Left hindlimb (tissue), 1 donor: ENCODE data around the gene DUSP10.

ENCODE experiments used
- DNase-seq: peaks from one replicate; pipeline ENCODE4 v3.0.0-alpha.2; 2018

DUSP10 gene

GRCh38 chr1:221690858-221691257, 51.0 kb downstream of the DUSP10 start:
- DNase-seq: no peak

GRCh38 chr1:221689138-221689537, 52.8 kb downstream of the DUSP10 start:
- no peak for DNase-seq

GRCh38 chr1:221688488-221688843, 53.4 kb downstream of the DUSP10 start:
- no peak for DNase-seq

GRCh38 chr1:221687836-221688487, 53.9 kb downstream of the DUSP10 start:
- no peak for DNase-seq

- no peak for DNase-seq
These were observed 58.2 kb downstream of the DUSP10 start for GRCh38 chr1:221683681-221684080.

- no peak for DNase-seq
These were observed 61.8 kb downstream of the DUSP10 start for GRCh38 chr1:221680085-221680484.

- DNase-seq: no peak
These were observed 63.9 kb downstream of the DUSP10 start for GRCh38 chr1:221678014-221678413.

GRCh38 chr1:221675880-221676800, 65.7 kb downstream of the DUSP10 start:
- no peak for DNase-seq

- DNase-seq: no peak
These were observed 68.9 kb downstream of the DUSP10 start for GRCh38 chr1:221672965-221673364.

- DNase-seq: no peak
These were observed 69.6 kb downstream of the DUSP10 start for GRCh38 chr1:221672239-221672645.

GRCh38 chr1:221670081-221670480, 71.8 kb downstream of the DUSP10 start:
- no peak for DNase-seq

- no peak for DNase-seq
These were observed 72.4 kb downstream of the DUSP10 start for GRCh38 chr1:221669441-221669840.

GRCh38 chr1:221667504-221667903, 74.4 kb downstream of the DUSP10 start:
- no peak for DNase-seq

- no peak for DNase-seq
These were observed 77.6 kb downstream of the DUSP10 start for GRCh38 chr1:221664253-221664652.

- no peak for DNase-seq
These were observed 78.6 kb downstream of the DUSP10 start for GRCh38 chr1:221663321-221663720.

GRCh38 chr1:221655766-221656305, 86.1 kb downstream of the DUSP10 start:
- DNase-seq: no peak
